Measurements from ENCODE around the gene ENTPD1.

The ENTPD1 gene

DNA sequence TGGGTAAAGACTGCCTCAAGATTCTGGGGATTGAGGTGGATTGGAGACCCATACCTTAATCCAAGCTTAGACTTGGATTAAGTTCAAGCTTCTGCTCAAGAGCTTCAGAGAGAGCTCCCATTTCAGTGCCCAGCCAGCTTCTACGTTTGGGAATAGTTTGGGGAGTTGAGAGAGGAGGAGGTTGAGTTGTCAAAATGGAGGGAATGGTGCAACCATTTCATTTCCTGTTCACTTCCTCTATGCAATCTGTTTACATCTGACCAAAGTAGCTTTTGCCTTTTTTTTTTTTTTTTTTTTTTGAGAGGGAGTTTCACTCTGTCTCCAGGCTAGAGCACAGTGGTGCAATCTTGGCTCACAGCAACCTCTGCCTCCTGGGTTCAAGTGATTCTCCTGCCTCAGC is 65.8 kb downstream of the ENTPD1 start:
- DNase-seq (ENCODE audit: insufficient read length, low spot score) = no peak
- no peak for FAIRE-seq

- FAIRE-seq (no peak), DNase-seq (ENCODE audit: insufficient read length, low spot score) (no peak)
These were observed 74.1 kb downstream of the ENTPD1 start for GRCh38 chr10:95830044-95830443.

DNA sequence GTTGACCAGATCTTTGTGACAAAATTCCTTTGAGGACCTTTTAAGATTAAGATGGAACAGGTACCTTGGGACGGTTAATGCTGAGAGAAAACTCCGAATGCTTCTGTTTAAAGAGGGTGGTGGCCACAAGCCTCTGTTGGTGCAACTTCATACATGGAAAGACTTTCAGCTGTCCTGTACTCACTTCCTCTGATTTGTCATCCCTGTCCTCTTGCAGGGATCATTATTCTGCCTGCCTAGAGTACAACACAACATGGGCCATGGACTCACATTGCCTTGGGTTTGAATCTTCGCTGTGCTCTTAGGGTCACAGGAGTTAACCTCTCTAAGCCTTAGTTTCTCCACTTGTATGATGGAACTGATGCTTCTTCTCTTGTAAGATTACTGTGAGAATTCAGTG is 75.1 kb downstream of the ENTPD1 start:
- DNase-seq (ENCODE audit: insufficient read length, low spot score) (no peak), FAIRE-seq (no peak)

DNA sequence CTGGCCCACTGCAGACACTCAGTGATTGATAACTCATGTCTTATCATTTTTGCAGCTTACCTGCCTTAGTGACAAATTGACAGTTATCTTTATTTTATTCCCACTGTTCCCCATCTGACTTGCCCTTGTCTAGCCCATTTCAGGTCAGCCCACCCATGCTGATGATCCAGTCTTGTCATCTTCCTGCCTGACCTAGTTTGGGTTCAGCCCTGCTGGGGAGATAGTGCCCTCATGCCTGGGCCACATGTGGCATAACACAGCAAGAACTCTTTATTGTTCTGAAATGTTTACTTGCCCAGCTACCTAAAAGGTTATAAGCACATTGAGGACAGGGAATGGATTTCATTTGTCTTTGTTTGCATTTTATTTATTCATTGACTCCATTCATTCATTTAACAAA is 75.6 kb downstream of the ENTPD1 start:
- no peak for DNase-seq (ENCODE audit: insufficient read length, low spot score)
- FAIRE-seq = no peak

GRCh38 chr10:95832216-95833041 is 76.5 kb downstream of the ENTPD1 start:
- DNase-seq (ENCODE audit: insufficient read length, low spot score) = no peak
- no peak for FAIRE-seq

GRCh38 chr10:95833042-95833610 is 77.2 kb downstream of the ENTPD1 start:
- FAIRE-seq (no peak), DNase-seq (ENCODE audit: insufficient read length, low spot score) (no peak)

DNA sequence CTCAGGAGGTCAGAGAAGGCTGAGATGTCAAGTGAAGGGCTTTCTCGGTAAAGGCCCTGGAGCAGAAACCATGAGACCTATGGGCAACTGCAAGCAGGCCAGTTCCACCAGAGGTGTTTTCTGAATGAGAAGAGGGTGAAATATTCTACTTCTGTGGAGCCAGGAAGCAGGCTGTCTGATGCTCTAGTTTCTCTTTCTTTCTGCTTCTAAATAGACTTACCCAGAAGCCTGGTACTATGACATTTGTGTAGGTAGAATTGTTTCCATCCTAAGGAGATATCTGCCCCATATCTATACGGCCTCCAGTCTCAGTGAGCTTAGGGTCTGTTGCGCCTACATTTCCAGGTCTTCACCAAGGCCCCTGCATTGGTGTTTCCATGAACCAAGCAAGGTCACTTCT is 78.4 kb downstream of the ENTPD1 start:
- FAIRE-seq = no peak
- no peak for DNase-seq (ENCODE audit: insufficient read length, low spot score)

DNA sequence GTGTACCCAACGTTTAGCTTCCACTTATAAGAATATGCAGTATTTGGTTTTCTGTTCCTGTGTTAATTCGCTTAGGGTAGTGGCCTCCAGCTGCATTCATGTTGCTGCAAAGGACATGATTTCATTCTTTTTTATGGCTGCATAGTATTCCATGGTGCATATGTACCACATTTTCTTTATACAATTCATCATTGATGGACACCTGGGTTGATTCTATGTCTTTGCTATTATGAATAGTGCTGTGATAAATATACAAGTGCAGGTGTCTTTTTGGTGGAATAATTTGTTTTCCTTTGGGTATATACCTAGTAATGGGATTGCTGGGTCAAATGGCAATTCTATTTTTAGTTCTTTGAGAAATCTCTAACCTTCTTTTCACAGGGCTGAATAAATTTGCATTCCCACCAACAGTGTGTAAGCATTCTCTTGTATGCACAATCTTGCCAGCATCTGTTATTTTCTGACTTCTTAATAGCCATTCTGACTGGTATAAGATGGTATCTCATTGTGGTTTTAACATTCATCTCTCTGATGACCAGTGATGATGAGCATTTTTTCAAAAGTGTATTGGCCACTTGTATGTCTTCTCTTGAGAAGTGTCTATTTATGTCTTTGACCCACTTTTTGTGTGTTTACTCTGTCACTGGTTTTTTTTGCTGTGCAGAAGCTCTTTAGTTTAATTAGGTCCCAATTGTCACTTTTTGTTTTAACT is 79.3 kb downstream of the ENTPD1 start:
- FAIRE-seq = no peak
- DNase-seq (ENCODE audit: insufficient read length, low spot score) = no peak

DNA sequence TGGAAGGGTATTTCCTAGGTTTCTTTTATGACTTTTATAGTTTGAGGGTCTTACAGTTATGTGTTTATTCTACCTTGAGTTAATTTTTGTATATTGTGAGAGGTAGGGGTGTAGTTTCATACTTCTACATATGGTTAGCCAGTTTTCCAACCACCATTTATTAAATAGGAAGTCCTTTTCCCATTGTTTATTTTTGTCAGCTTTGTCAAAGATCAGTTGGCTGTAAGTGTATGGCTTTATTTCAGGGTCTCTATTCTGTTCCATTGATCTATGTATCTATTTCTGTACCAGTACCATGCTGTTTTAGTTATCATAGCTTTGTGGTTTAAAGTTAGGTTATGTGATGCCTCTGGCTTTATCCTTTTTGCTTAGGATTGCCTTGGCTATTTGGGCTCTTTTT is 79.9 kb downstream of the ENTPD1 start:
- no peak for DNase-seq (ENCODE audit: insufficient read length, low spot score)
- FAIRE-seq = no peak

GRCh38 chr10:95836610-95837355 is 80.8 kb downstream of the ENTPD1 start:
- no peak for DNase-seq (ENCODE audit: insufficient read length, low spot score)
- FAIRE-seq = no peak

DNA sequence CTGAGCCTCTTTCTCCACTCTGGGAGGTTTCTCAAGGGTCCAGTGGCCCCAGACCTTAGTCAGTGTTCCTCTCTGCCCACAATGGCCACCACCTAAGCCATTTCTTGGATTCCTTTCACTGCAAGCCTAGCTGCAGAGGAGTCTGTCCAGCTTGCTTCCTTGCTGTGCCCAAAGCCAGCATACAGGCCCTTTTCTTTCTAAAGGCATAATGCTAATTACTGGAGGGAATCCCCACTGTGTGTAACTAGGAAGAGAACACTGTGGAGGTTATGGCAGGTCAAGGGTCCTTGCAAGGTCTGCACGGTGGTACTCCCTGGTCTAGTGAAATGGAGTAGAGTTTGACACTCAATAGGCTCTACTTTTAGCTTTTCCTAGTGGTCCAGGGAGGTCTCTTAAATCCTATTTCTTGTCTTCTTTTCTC is 81.4 kb downstream of the ENTPD1 start:
- DNase-seq (ENCODE audit: insufficient read length, low spot score) (no peak), FAIRE-seq (no peak)

DNA sequence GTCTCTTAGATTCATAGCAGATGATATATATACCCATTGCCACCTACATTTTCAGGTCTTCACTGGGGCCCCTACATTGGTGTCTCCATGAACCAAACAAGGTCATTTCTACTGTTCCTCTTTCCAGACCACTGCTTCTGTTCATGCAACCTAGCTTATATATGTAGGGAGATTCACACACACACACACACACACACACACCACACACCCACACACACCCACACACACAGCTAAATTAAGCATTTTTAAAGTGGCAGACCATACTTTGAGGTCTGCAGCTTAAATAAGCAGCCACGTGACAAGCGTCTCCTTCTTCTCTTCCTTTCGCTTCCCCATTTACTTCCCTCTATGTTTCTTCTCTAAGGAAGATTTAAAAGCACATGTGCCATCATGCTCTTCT is 81.8 kb downstream of the ENTPD1 start:
- DNase-seq (ENCODE audit: insufficient read length, low spot score) = no peak
- FAIRE-seq = no peak

DNA sequence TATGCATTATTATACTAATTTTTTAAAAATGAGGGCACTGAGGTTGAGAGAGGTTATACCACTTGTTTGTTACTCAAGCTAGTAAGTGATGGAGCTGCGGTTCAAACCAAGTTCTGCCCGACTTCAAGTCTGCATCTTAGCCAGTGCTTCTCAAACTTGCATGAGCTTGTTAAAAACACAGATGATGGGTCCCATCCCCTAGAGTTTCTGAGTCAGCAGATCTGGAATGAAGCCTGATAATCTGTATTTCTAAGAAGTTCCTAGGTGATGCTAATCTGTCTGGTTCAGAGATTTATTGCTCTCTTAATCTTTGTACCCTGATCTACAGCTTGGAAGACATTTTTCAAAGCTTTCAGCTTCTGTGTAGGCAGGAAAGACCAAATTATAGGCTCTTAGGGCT is 84.2 kb downstream of the ENTPD1 start:
- no peak for FAIRE-seq

DNA sequence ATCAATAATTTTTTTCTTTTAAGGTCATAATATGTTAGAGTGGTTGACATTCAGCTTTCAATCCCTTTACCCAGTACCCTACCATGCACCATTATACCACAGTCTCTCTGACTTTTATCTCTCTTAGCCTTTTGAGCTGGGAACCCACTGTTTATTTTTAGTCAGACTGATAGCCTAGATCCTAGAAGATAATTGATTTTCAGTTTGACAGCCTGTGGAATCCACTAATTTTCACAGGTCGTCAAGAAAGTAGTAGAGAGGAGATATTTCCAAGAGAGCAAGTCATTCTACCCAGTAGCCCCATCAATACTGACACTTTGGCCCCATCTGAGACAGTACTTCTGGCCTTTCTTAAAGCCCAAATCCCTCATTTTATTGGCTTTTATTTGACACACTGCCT is 84.7 kb downstream of the ENTPD1 start:
- no peak for DNase-seq (ENCODE audit: insufficient read length, low spot score)
- no peak for FAIRE-seq

More for the DNA sequence above, 84.2 kb downstream of the ENTPD1 start:
- no peak for DNase-seq (ENCODE audit: insufficient read length, low spot score)

DNA sequence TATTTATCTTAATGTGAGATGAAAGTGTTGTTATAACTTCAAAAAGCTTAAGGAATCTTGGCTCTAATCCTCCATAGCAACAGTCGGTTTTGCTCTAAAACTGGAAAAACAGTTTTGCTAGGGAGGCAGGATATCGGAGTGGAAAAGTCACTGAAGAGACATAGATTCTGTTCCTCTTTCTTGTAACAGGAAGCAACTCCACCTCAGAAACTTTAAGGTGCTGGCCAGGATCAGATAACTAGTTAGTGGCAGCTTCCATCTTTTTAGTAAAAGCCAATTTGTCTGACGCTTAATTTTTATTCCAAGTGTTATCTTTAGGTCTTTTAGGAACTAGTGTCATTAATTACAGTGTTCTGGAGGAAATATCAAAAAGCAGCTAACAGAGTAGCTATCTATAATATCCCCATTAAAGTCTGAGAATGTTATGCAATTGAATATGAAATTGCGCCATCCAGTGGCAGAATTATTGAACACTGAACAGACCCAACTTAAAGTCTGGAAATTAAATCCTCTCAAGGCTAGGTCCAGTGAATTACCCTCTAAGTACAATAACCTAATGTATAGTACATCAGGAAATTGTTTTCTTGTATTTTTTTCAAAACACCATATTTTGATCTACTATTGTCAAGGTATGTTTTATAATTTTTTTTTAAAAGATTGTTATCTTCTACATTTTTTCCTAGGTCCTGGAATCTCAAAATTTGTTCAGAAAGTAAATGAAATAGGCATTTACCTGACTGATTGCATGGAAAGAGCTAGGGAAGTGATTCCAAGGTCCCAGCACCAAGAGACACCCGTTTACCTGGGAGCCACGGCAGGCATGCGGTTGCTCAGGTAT is 85.9 kb downstream of the ENTPD1 start:
- FAIRE-seq = no peak

DNA sequence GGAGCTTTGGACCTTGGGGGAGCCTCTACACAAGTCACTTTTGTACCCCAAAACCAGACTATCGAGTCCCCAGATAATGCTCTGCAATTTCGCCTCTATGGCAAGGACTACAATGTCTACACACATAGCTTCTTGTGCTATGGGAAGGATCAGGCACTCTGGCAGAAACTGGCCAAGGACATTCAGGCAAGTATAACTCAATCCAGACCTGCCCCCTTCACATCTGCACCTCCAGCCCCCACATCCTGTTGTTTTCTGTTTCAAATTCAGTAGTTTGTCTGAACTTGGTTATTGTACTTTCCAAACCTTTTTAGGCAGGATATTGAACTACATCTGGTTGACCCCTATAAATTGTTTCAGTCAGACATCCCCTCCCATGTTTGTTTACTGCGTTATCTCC is 89.4 kb downstream of the ENTPD1 start:
- FAIRE-seq (no peak), DNase-seq (ENCODE audit: insufficient read length, low spot score) (no peak)

More for the DNA sequence above, 85.9 kb downstream of the ENTPD1 start:
- DNase-seq (ENCODE audit: insufficient read length, low spot score) = peak; percentile 25

- DNase-seq (ENCODE audit: insufficient read length, low spot score) (no peak), FAIRE-seq (no peak)
These were observed 91.0 kb downstream of the ENTPD1 start for GRCh38 chr10:95847007-95847406.

GRCh38 chr10:95848841-95849240 is 92.9 kb downstream of the ENTPD1 start:
- FAIRE-seq (no peak), DNase-seq (ENCODE audit: insufficient read length, low spot score) (no peak)

- no peak for FAIRE-seq
These were observed 94.8 kb downstream of the ENTPD1 start for GRCh38 chr10:95850791-95851190.

More at GRCh38 chr10:95850791-95851190, 94.8 kb downstream of the ENTPD1 start:
- no peak for DNase-seq (ENCODE audit: insufficient read length, low spot score)

All from HTR-8/SVneo (cell line).